ENCODE results near the gene C6orf120.
A peak's percentile ranks its signal among the peaks of the same experiment; 100 is the strongest.

C6orf120 gene

DNA sequence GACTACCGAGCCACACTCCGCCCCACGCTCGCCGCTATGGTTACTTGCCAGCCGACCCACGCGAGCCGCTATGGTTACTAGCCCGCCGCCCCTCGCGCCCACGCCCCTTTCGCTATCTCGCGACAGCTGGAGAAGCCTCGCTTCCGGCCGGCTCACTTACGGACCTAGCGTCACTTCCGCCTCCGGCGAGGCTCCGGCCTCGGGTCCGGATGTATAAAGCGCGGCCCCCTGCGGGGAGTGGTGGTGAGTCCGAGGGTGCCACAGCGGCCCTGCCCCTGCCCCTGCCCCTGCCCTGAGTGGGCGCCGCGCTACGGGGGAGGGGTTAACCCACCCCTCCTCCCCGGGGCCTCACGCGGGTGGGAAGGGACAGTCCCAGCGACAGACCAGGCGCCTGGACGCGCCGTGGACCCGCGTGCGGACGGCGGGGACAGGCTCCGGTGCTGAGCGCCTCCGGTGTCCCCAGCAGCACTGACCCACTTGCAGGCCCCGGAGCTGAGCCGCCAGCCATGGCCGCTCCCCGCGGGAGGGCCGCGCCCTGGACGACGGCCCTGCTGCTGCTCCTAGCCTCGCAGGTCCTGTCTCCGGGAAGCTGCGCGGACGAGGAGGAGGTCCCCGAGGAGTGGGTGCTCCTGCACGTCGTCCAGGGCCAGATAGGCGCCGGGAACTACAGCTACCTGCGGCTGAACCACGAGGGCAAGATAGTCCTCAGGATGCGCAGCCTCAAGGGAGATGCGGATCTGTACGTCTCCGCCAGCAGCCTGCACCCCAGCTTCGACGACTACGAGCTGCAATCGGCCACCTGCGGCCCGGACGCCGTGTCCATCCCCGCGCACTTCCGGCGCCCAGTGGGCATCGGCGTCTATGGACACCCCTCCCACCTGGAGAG, at the start of gene C6orf120, which contains the start of gene WDR27:
TSS of gene C6orf120 (plus strand) at position 173 of the 886 bp plus-strand sequence. CDS start at position 507, 334 bp downstream.
TSS of gene WDR27 (minus strand) at position 76 of the 886 bp plus-strand sequence. CDS start 13,024 bp downstream, outside the sequence.
- no peaks in the 10 kb centered on the region for H3K27me3 ChIP-seq (ENCODE audit: control insufficient read depth in 1 of 2, insufficient read depth in 2 of 2, low read length in 2 of 2)
- H3K9me3 ChIP-seq (ENCODE audit: low read length), result no peaks in the 10 kb centered on the region
- H3K4me1 ChIP-seq (ENCODE audit: insufficient read depth, low read length), result peaks cover 31% of the 10 kb centered on the region
- peaks cover 8% of the 10 kb centered on the region for H3K36me3 ChIP-seq (ENCODE audit: insufficient read depth, low read length)
- peak within 1 kb of the TSS; percentile 86 to 96 for H3K4me3 ChIP-seq (ENCODE audit: low read depth in 1 of 2, low read length in 2 of 2)
- H3K9ac ChIP-seq (ENCODE audit: low read length), result peak within 1 kb of the TSS; percentile 58
- H3K27ac ChIP-seq (ENCODE audit: low read depth, low read length), result peak within 1 kb of the TSS; percentile 87

DNA sequence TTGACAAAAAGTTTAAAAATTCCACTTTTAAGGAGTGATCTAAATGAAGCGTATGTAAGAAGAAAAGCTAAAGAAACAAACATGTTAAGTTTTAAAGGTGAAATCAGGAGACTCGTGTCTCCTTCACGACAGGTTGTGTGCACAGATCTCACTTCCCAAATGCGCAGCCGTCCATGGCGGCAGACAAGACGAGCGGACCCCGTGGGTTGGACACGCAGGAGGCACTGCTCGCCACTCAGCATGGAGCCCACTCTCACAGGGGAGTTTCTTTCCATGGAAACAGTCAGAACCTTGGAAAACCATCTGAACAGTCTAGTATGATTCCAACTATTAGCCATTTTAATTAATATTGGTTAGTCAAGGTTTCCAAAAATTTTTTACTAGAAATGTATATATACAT, 49.0 kb upstream of the C6orf120 start:
- Histone ChIP-seq H3K27ac (ENCODE audit: low read depth, low read length) (no peak overlapping the region), H3K4me3 (ENCODE audit: low read depth in 1 of 2, low read length in 2 of 2) (no peak overlapping the region), H3K4me1 (ENCODE audit: insufficient read depth, low read length) (no peaks in the 10 kb centered on the region), H3K9me3 (ENCODE audit: low read length) (no peaks in the 10 kb centered on the region), H3K36me3 (ENCODE audit: insufficient read depth, low read length) (no peaks in the 10 kb centered on the region), H3K9ac (ENCODE audit: low read length) (no peak overlapping the region), H3K27me3 (ENCODE audit: control insufficient read depth in 1 of 2, insufficient read depth in 2 of 2, low read length in 2 of 2) (no peaks in the 10 kb centered on the region)

DNA sequence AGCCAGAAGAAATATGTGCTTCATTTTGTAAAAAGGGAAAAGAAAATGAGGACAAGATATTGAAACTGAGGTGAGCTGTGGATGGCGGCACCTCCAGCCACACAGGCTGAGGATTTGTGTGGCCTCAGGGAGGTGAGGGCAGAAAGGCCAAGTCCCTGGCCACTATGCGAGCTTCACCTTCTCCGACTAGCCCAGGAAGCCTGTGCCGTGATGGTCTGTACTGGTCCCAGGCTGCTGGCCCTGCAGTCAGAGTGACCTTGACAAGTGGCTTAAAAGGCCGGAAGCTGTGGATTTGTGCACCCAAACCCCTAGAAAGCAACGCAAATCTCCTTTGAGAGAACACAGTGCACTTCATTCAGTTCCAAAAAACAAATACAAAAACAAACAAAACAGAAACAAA, 48.2 kb upstream of the C6orf120 start:
- Histone ChIP-seq H3K9ac (ENCODE audit: low read length) (peak overlapping the region; percentile 19), H3K9me3 (ENCODE audit: low read length) (no peaks in the 10 kb centered on the region), H3K27ac (ENCODE audit: low read depth, low read length) (no peak overlapping the region), H3K27me3 (ENCODE audit: control insufficient read depth in 1 of 2, insufficient read depth in 2 of 2, low read length in 2 of 2) (no peaks in the 10 kb centered on the region), H3K4me1 (ENCODE audit: insufficient read depth, low read length) (no peaks in the 10 kb centered on the region), H3K36me3 (ENCODE audit: insufficient read depth, low read length) (no peaks in the 10 kb centered on the region), H3K4me3 (ENCODE audit: low read depth in 1 of 2, low read length in 2 of 2) (peak overlapping the region in 1 of 2 donors; percentile 55)

DNA sequence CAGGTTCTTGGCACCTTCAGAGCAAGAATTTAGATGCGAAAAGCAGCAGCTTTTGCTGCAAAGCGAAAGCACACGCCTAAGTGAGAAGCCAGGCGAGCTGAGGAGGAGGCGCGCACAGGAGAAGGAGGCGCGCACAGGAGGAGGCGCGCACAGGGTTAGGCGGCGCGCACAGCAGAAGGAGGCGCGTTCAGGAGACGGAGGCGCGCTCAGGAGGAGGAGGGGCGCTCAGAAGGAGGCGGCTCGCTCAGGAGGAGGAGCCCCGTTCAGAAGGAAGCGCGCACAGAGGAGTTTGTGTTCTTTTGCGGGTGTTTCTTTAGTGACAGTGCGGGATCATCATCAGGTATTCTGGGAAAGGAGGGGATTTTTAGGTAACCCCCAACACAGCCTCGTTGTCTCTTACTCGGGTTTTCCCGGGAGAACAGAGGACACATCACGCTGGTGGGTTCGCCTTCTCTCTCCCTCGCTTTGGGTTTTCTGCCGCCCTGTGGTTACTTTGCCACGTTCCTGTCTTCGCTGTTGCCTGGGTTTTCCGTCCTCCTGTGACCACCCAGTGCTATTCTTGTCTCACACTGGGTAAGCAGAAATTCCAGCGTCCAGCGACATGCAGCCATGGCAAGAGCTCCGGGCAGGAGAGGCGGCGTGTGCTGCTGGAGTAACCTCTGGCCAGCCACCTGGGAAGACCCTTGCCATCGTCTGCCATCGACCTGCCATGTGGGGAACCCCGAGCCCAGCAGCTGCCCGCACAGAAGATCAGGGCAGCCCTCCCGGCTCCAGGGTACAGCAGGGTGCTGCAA, 47.1 kb upstream of the C6orf120 start:
- H3K27ac ChIP-seq (ENCODE audit: low read depth, low read length), result no peak overlapping the region

DNA sequence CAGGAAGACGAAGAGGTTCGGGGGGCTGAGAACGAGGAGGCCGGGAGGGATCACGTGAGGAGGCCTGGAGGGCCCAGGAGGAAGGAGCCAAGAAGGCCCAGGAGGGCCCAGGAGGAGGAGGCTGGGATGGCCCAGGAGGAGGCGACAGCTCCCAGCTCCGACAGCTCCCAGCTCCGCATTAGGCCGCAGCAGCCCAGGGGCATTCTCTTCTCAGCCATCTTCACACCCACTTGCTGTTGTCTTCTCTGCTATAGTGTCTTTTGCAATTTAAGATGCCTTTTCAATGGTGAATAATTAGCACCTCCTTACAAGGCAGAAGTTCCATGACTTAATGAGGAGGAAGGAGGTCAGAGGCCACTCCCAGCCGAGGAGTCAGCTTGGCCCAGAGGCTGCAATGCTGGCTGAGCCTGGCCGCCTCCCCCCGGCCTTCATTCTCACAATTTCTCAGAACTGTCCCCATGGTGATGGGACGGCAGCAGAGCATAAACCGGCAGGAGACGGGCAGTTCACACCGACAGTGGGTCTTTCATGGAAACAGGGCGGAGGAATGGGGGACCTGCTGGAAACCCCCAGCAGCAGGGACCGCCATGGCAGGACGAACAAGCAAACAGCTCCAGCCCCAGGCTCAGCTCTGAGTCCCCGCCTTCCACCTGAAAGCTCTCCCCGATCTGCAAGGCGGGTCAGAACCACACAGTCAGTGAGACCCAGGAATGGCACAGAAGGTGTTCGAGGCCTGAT, 45.2 kb upstream of the C6orf120 start:
- no peaks in the 10 kb centered on the region for H3K9me3 ChIP-seq (ENCODE audit: low read length)
- no peak overlapping the region for H3K4me3 ChIP-seq (ENCODE audit: low read depth in 1 of 2, low read length in 2 of 2)
- H3K9ac ChIP-seq (ENCODE audit: low read length), result no peak overlapping the region
- H3K27ac ChIP-seq (ENCODE audit: low read depth, low read length), result no peak overlapping the region
- no peaks in the 10 kb centered on the region for H3K4me1 ChIP-seq (ENCODE audit: insufficient read depth, low read length)
- no peaks in the 10 kb centered on the region for H3K27me3 ChIP-seq (ENCODE audit: control insufficient read depth in 1 of 2, insufficient read depth in 2 of 2, low read length in 2 of 2)
- H3K36me3 ChIP-seq (ENCODE audit: insufficient read depth, low read length), result peaks cover 6% of the 10 kb centered on the region

More for the DNA sequence above, 47.1 kb upstream of the C6orf120 start:
- H3K9me3 ChIP-seq (ENCODE audit: low read length), result no peaks in the 10 kb centered on the region
- H3K27me3 ChIP-seq (ENCODE audit: control insufficient read depth in 1 of 2, insufficient read depth in 2 of 2, low read length in 2 of 2), result no peaks in the 10 kb centered on the region
- no peaks in the 10 kb centered on the region for H3K36me3 ChIP-seq (ENCODE audit: insufficient read depth, low read length)
- no peaks in the 10 kb centered on the region for H3K4me1 ChIP-seq (ENCODE audit: insufficient read depth, low read length)
- H3K9ac ChIP-seq (ENCODE audit: low read length), result peak overlapping the region; percentile 25
- peak overlapping the region in 1 of 2 donors; percentile 55 for H3K4me3 ChIP-seq (ENCODE audit: low read depth in 1 of 2, low read length in 2 of 2)

DNA sequence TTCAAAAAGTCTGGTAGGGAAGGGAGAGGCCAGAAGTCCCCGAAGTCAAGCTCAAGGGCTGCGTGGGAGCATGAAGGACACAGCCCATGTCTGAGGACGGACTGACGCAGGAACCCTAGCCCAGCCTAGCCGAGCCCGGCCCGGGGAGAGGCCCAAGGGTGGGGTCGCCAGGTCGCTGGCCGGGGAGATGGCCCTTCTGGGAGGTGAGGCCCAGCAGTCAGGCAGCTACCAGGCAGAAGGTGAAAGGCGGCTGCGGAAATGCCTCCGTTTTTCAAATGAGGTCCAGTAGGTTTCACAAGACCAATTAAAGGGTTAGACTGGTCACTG, 44.7 kb upstream of the C6orf120 start:
- H3K27ac ChIP-seq (ENCODE audit: low read depth, low read length), result no peak overlapping the region
- H3K9ac ChIP-seq (ENCODE audit: low read length), result no peak overlapping the region
- peaks cover 11% of the 10 kb centered on the region for H3K36me3 ChIP-seq (ENCODE audit: insufficient read depth, low read length)
- no peaks in the 10 kb centered on the region for H3K9me3 ChIP-seq (ENCODE audit: low read length)
- H3K4me1 ChIP-seq (ENCODE audit: insufficient read depth, low read length), result no peaks in the 10 kb centered on the region
- H3K27me3 ChIP-seq (ENCODE audit: control insufficient read depth in 1 of 2, insufficient read depth in 2 of 2, low read length in 2 of 2), result no peaks in the 10 kb centered on the region
- H3K4me3 ChIP-seq (ENCODE audit: low read depth in 1 of 2, low read length in 2 of 2), result no peak overlapping the region

DNA sequence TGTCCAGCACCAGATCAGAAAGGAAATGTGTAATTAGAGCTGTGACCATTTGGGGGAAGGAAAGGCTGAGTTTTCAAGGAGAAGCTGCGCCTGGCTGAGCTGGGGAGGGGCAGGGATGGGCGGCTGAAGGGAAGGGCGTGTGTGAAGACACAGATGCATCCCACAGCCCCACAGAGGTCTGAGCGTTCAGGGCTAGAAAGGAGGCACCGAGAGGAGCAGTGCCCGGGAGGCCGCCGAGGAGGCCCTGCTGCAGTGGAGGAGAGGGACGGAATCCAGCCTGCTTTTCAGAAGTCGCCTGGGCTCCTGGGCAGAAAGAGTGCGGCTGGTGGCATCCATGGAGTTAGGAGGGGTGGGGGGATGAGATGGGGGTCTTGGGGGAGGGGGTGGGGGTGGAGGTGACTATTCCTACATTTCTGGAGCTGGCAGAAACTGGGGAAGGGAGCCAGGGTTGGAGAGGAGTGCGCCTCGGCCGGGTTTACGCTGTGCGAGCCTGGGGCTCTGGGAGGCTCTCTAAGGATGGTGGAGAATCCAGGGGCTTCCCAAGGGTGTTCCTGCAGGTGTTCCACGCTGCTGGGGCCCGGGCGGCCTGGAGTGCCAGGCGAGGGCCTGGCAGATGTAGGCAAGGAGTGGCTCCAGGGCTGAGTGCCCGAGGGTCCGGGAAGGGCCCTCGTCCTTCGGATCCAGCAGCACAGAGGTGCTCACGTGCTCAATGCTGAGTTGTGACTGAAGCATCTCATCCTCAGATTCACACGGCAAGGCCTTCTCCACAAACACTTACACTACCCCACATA, 41.9 kb upstream of the C6orf120 start:
- Histone ChIP-seq H3K27ac (ENCODE audit: low read depth, low read length) (no peak overlapping the region), H3K9me3 (ENCODE audit: low read length) (no peaks in the 10 kb centered on the region), H3K4me1 (ENCODE audit: insufficient read depth, low read length) (no peaks in the 10 kb centered on the region), H3K4me3 (ENCODE audit: low read depth in 1 of 2, low read length in 2 of 2) (no peak overlapping the region), H3K9ac (ENCODE audit: low read length) (no peak overlapping the region), H3K36me3 (ENCODE audit: insufficient read depth, low read length) (peaks cover 29% of the 10 kb centered on the region), H3K27me3 (ENCODE audit: control insufficient read depth in 1 of 2, insufficient read depth in 2 of 2, low read length in 2 of 2) (no peaks in the 10 kb centered on the region)

DNA sequence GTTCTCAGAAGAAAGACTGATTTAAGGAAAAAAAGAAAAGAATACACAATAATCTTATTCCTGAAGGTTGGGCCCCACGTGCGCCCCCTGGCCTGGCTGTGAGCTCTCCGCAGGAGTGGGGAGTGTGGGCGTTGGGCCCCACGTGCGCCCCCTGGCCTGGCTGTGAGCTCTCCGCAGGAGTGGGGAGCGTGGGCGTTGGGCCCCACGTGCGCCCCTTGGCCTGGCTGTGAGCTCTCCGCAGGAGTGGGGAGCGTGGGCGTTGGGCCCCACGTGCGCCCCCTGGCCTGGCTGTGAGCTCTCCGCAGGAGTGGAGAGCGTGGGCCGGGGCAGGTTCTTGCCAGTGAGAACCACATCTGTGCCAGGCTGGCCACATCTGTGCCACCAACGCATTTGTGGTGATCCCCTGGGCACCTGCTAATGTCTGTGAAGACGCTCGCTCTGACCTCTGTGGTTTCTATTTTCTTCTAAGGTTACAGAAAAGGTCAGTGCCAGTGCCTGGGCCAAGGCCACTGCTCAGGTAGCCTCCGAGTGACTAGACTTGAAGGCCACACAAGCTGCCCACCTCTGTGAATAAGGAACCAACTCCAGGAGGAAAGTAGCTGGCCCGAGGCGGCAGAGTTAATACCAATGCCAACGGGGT, 41.1 kb upstream of the C6orf120 start:
- Histone ChIP-seq H3K9me3 (ENCODE audit: low read length) (no peaks in the 10 kb centered on the region), H3K36me3 (ENCODE audit: insufficient read depth, low read length) (peaks cover 37% of the 10 kb centered on the region)

DNA sequence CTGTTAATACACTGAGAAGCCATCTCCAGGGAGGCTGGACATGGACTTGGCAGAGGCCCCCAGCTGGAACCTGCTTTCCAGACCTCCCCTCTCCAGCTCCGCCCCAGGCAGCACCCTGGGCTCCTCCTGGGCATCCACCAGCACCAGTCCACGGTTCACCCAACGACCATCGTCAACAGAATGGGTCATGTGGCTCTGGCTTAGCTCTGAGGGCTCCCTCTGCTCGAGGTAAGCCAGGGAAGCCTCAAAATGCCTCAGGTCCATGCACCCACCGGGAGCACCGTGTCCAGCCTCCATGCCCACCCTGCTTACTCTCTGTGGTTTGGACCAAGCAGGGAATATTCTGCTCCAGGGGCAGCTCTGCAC, 40.6 kb upstream of the C6orf120 start:
- no peaks in the 10 kb centered on the region for H3K9me3 ChIP-seq (ENCODE audit: low read length)
- peaks cover 37% of the 10 kb centered on the region for H3K36me3 ChIP-seq (ENCODE audit: insufficient read depth, low read length)
- no peak overlapping the region for H3K27ac ChIP-seq (ENCODE audit: low read depth, low read length)
- no peak overlapping the region for H3K9ac ChIP-seq (ENCODE audit: low read length)
- H3K4me3 ChIP-seq (ENCODE audit: low read depth in 1 of 2, low read length in 2 of 2), result no peak overlapping the region
- H3K27me3 ChIP-seq (ENCODE audit: control insufficient read depth in 1 of 2, insufficient read depth in 2 of 2, low read length in 2 of 2), result no peaks in the 10 kb centered on the region
- H3K4me1 ChIP-seq (ENCODE audit: insufficient read depth, low read length), result no peaks in the 10 kb centered on the region

More for the DNA sequence above, 41.1 kb upstream of the C6orf120 start:
- no peaks in the 10 kb centered on the region for H3K27me3 ChIP-seq (ENCODE audit: control insufficient read depth in 1 of 2, insufficient read depth in 2 of 2, low read length in 2 of 2)
- H3K4me3 ChIP-seq (ENCODE audit: low read depth in 1 of 2, low read length in 2 of 2), result no peak overlapping the region
- H3K9ac ChIP-seq (ENCODE audit: low read length), result no peak overlapping the region
- H3K27ac ChIP-seq (ENCODE audit: low read depth, low read length), result no peak overlapping the region
- H3K4me1 ChIP-seq (ENCODE audit: insufficient read depth, low read length), result no peaks in the 10 kb centered on the region

DNA sequence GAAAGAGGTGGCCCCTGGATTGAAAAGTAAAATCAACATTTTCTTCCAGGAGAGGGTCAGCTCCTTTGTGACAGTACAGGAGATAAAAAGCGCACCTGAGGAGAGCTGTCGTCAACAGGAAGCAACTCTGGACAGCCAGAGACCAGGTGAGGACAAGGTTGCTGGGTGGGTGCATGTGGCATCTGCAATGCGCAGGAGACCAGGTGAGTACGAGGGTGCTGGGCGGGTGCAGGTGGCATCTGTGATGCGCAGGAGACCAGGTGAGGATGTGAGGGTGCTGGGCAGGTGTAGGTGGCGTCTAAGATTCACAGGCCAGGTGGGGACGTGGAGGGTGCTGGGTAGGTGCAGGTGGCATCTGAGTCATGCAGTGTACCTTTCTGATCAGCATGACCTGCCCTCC, 38.5 kb upstream of the C6orf120 start:
- Histone ChIP-seq H3K4me1 (ENCODE audit: insufficient read depth, low read length) (no peaks in the 10 kb centered on the region), H3K36me3 (ENCODE audit: insufficient read depth, low read length) (peaks cover 39% of the 10 kb centered on the region), H3K27me3 (ENCODE audit: control insufficient read depth in 1 of 2, insufficient read depth in 2 of 2, low read length in 2 of 2) (no peaks in the 10 kb centered on the region), H3K9ac (ENCODE audit: low read length) (no peak overlapping the region), H3K9me3 (ENCODE audit: low read length) (no peaks in the 10 kb centered on the region), H3K4me3 (ENCODE audit: low read depth in 1 of 2, low read length in 2 of 2) (no peak overlapping the region), H3K27ac (ENCODE audit: low read depth, low read length) (no peak overlapping the region)

Measured in muscle layer of colon (tissue), 2 donors.